HL-60/S4 (cell line): Measurements from ENCODE around the gene CREB5.
"Not testable (repeated sequence)": the region's sequence is repeated elsewhere in the genome, so short reads cannot be mapped to it uniquely, and the experiment has no call there.

Experiments
- in situ Hi-C: fragments of 300-500 bp; cut with MboI; formaldehyde crosslinking; loops from 2 replicates; pipeline ENCODE4 v1.14.3; 2022; ENCODE audit warnings: low sequenced_read_pairs

CREB5 gene

GRCh38 chr7:28602282-28602681 lies 190.0 kb downstream of the CREB5 start:
- in situ Hi-C loops, result no loop called here

- in situ Hi-C loops, result no loop called here
These were observed 193.2 kb downstream of the CREB5 start for GRCh38 chr7:28605427-28606085.

- in situ Hi-C loops, result no loop called here
These were observed 194.1 kb downstream of the CREB5 start for GRCh38 chr7:28606421-28606820.

GRCh38 chr7:28607855-28608193 lies 195.5 kb downstream of the CREB5 start:
- in situ Hi-C loops, result no loop called here

GRCh38 chr7:28608237-28608656 lies 195.9 kb downstream of the CREB5 start:
- in situ Hi-C loops, result no loop called here

- in situ Hi-C loops, result no loop called here
These were observed 196.4 kb downstream of the CREB5 start for GRCh38 chr7:28608731-28609130.

GRCh38 chr7:28609608-28610007 lies 197.3 kb downstream of the CREB5 start:
- in situ Hi-C loops, result no loop called here

- in situ Hi-C loops, result not testable (repeated sequence)
These were observed 199.1 kb downstream of the CREB5 start for GRCh38 chr7:28611399-28611897.

- in situ Hi-C loops, result no loop called here
These were observed 200.9 kb downstream of the CREB5 start for GRCh38 chr7:28613262-28613661.

- in situ Hi-C loops, result no loop called here
These were observed 202.8 kb downstream of the CREB5 start for GRCh38 chr7:28615091-28615490.

- in situ Hi-C loops, result no loop called here
These were observed 205.1 kb downstream of the CREB5 start for GRCh38 chr7:28617308-28617880.

- in situ Hi-C loops, result no loop called here
These were observed 206.1 kb downstream of the CREB5 start for GRCh38 chr7:28618383-28618782.

- in situ Hi-C loops, result no loop called here
These were observed 206.9 kb downstream of the CREB5 start for GRCh38 chr7:28619256-28619655.

- in situ Hi-C loops, result no loop called here
These were observed 209.1 kb downstream of the CREB5 start for GRCh38 chr7:28621369-28621841.

GRCh38 chr7:28623105-28623730 lies 210.9 kb downstream of the CREB5 start:
- in situ Hi-C loops, result no loop called here

GRCh38 chr7:28623863-28624262 lies 211.5 kb downstream of the CREB5 start:
- in situ Hi-C loops, result no loop called here

GRCh38 chr7:28625432-28625831 lies 213.1 kb downstream of the CREB5 start:
- in situ Hi-C loops, result no loop called here

- in situ Hi-C loops, result no loop called here
These were observed 213.9 kb downstream of the CREB5 start for GRCh38 chr7:28626221-28626620.

GRCh38 chr7:28626624-28627262 lies 214.4 kb downstream of the CREB5 start:
- in situ Hi-C loops, result no loop called here

GRCh38 chr7:28627263-28627653 lies 214.9 kb downstream of the CREB5 start:
- in situ Hi-C loops, result no loop called here

GRCh38 chr7:28627896-28628295 lies 215.6 kb downstream of the CREB5 start:
- in situ Hi-C loops, result no loop called here
